DMS114 treated with DMSO at 0.1 percent for 48 hours (cell line): Measurements from ENCODE around the gene USP38.
"Not testable (repeated sequence)": the region's sequence is repeated elsewhere in the genome, so short reads cannot be mapped to it uniquely, and the experiment has no call there.

Source experiments
- DNase-seq: peaks from one replicate; lab custom pipeline; 2025; ENCODE audit not compliant: unreplicated experiment; lab: John Stamatoyannopoulos, UW

Gene USP38

GRCh38 chr4:143257356-143257755 is 72.6 kb downstream of the USP38 start:
- DNase-seq: no peak

- no peak for DNase-seq
Observed at GRCh38 chr4:143260750-143261149, 76.0 kb downstream of the USP38 start.

- no peak for DNase-seq
Observed at GRCh38 chr4:143262838-143263237, 78.1 kb downstream of the USP38 start.

- DNase-seq: not testable (repeated sequence)
Observed at GRCh38 chr4:143267690-143268089, 83.0 kb downstream of the USP38 start.

- DNase-seq: no peak
Observed at GRCh38 chr4:143270256-143270838, 85.6 kb downstream of the USP38 start.
